Vagina (tissue), 2 donors: ENCODE results near the gene CD160. TPM values are rescaled to one million over a fixed set of nuclear protein-coding genes. Genes with fewer than 3 reads are reported as not detected.

ENCODE experiments used
- DNase-seq, 2 donors: peaks; one replicate each; pipeline ENCODE4 v3.0.0-alpha.2; 2017; ENCODE audit errors: extremely low spot score in 2 of 2
- H3K27ac ChIP-seq: fragments of 200-600 bp; sonication (generic); one replicate; pipeline ENCODE4 v1.5.1; 2019
- H3K27me3 ChIP-seq: fragments of 200-600 bp; sonication (generic); one replicate; pipeline ENCODE4 v1.5.1; 2019
- H3K36me3 ChIP-seq, 2 donors: fragments of 200-600 bp; sonication (generic); one replicate each; pipeline ENCODE4 v1.5.1; 2017 to 2019
- H3K4me1 ChIP-seq: fragments of 200-600 bp; sonication (generic); one replicate; pipeline ENCODE4 v1.5.1; 2019
- H3K4me3 ChIP-seq, 2 donors: fragments of 200-600 bp; sonication (generic); 1 replicate in 1 of 2; 2 replicates in 1 of 2; pipeline ENCODE4 v1.5.1; 2016 to 2019
- H3K9me3 ChIP-seq: fragments of 200-600 bp; sonication (generic); one replicate; pipeline ENCODE4 v1.5.1; 2019
- CTCF ChIP-seq, 3 experiments: fragments of 450-650 bp in 2 of 3; fragments of 200-600 bp in 1 of 3; sonication (generic) in 1 of 3; IDR thresholded peaks; one replicate each; pipeline ENCODE4 v1.5.1; 2017 to 2019; ENCODE audit warnings: antibody characterized with exemption in 3 of 3, mild to moderate bottlenecking in 2 of 3, moderate library complexity in 2 of 3
- POLR2A ChIP-seq, 2 donors: fragments of 450-650 bp; IDR thresholded peaks; one replicate each; pipeline ENCODE4 v1.6.1; 2017; ENCODE audit warnings: antibody characterized with exemption in 2 of 2, mild to moderate bottlenecking in 2 of 2, moderate library complexity in 2 of 2
- POLR2AphosphoS5 ChIP-seq, 2 donors: sonication (generic); formaldehyde crosslinking; IDR thresholded peaks; one replicate each; pipeline ENCODE4 v1.9.0; 2017; ENCODE audit warnings: antibody characterized with exemption in 2 of 2, mild to moderate bottlenecking in 2 of 2, low read depth in 1 of 2; ENCODE audit not compliant: insufficient read depth in 1 of 2
- intact Hi-C: fragments of 100-400 bp; cut with DNase I; formaldehyde crosslinking; loops from one replicate; pipeline ENCODE4 v1.15.1; 2023
- total RNA-seq: library from RNA; depleted of rRNA; stranded (reverse); fragments of >200 nt; gene quantifications from one replicate; pipeline ENCODE4 v1.2.3, GENCODE V29; 2016

CD160 gene
- total RNA-seq, 1 donor from 2014 or later: 0.49 TPM

- intact Hi-C loops: no loop called here
- Histone ChIP-seq H3K9me3 (no peaks in the 10 kb centered on the region), H3K4me1 (peaks cover 7% of the 10 kb centered on the region), H3K36me3 (no peaks in the 10 kb centered on the region), H3K27ac (no peak overlapping the region), H3K27me3 (no peaks in the 10 kb centered on the region), H3K4me3 (no peak overlapping the region)
- no peak for DNase-seq
- TF ChIP-seq POLR2A (IDR thresholded peaks at IDR 0.05) (no peak), CTCF (IDR thresholded peaks at IDR 0.05) (no peak), POLR2AphosphoS5 (IDR thresholded peaks at IDR 0.05; ENCODE audit: insufficient read depth in 1 of 2, low read depth in 1 of 2) (no peak)
Observed at GRCh38 chr1:145689922-145690321, 29.4 kb upstream of the CD160 start.

GRCh38 chr1:145690587-145691558 lies 28.4 kb upstream of the CD160 start:
- Histone ChIP-seq H3K9me3 (no peaks in the 10 kb centered on the region), H3K4me1 (peaks cover 7% of the 10 kb centered on the region), H3K27me3 (no peaks in the 10 kb centered on the region), H3K27ac (no peak overlapping the region), H3K4me3 (no peak overlapping the region), H3K36me3 (no peaks in the 10 kb centered on the region)
- TF ChIP-seq POLR2A (IDR thresholded peaks at IDR 0.05) (no peak), POLR2AphosphoS5 (IDR thresholded peaks at IDR 0.05; ENCODE audit: insufficient read depth in 1 of 2, low read depth in 1 of 2) (no peak), CTCF (IDR thresholded peaks at IDR 0.05) (no peak)
- no peak for DNase-seq
- intact Hi-C loops: no loop called here

GRCh38 chr1:145692785-145693443 lies 26.4 kb upstream of the CD160 start:
- no peaks in the 10 kb centered on the region for H3K36me3 ChIP-seq
- H3K9me3 ChIP-seq: no peaks in the 10 kb centered on the region
- DNase-seq: no peak
- no peaks in the 10 kb centered on the region for H3K27me3 ChIP-seq
- H3K4me1 ChIP-seq: peaks cover 7% of the 10 kb centered on the region
- H3K4me3 ChIP-seq: no peak overlapping the region
- TF ChIP-seq CTCF (IDR thresholded peaks at IDR 0.05) (no peak), POLR2A (IDR thresholded peaks at IDR 0.05) (no peak), POLR2AphosphoS5 (IDR thresholded peaks at IDR 0.05; ENCODE audit: insufficient read depth in 1 of 2, low read depth in 1 of 2) (no peak)
- intact Hi-C loops: no loop called here
- no peak overlapping the region for H3K27ac ChIP-seq

GRCh38 chr1:145695821-145696629 lies 23.3 kb upstream of the CD160 start:
- Histone ChIP-seq H3K27ac (no peak overlapping the region), H3K27me3 (no peaks in the 10 kb centered on the region), H3K36me3 (no peaks in the 10 kb centered on the region), H3K4me1 (peaks cover 2% of the 10 kb centered on the region), H3K9me3 (no peaks in the 10 kb centered on the region), H3K4me3 (no peak overlapping the region)
- no peak for DNase-seq
- intact Hi-C loops: no loop called here
- TF ChIP-seq POLR2AphosphoS5 (IDR thresholded peaks at IDR 0.05; ENCODE audit: insufficient read depth in 1 of 2, low read depth in 1 of 2): no peak
- no peak for TF ChIP-seq POLR2A (IDR thresholded peaks at IDR 0.05)
- TF ChIP-seq CTCF (IDR thresholded peaks at IDR 0.05): no peak
